ENCODE measurements around the gene RNF224.
"Not testable (repeated sequence)": the region's sequence is repeated elsewhere in the genome, so short reads cannot be mapped to it uniquely, and the experiment has no call there.

Gene RNF224

DNA sequence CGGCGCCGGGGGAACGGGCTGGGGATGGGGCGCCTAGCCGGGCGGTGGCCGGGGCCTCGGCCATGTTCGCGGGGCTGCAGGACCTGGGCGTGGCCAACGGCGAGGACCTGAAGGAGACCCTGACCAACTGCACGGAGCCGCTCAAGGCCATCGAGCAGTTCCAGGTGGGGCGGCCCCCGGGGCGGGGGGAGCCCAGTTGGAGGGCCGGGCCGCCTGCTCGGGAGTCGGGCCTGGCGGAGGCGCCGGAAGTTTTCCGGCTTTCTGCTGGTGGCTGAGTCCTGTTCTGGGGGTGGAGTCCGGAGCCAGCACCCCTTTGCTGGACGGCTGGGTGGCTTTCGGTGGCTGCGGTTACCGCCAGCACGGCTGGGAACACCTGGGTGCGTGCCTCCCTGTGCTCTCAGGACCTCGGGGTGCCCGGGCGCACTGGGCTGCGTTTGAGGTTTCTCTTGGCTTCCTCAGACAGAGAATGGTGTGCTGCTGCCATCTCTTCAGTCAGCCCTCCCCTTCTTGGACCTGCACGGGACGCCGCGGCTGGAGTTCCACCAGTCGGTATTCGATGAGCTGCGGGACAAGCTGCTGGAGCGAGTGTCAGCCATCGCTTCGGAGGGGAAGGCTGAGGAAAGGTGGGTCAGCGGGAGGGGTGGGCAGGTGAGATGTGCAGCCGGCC, 28.3 kb downstream of the RNF224 start:
- DNase-seq, result no peak

DNA sequence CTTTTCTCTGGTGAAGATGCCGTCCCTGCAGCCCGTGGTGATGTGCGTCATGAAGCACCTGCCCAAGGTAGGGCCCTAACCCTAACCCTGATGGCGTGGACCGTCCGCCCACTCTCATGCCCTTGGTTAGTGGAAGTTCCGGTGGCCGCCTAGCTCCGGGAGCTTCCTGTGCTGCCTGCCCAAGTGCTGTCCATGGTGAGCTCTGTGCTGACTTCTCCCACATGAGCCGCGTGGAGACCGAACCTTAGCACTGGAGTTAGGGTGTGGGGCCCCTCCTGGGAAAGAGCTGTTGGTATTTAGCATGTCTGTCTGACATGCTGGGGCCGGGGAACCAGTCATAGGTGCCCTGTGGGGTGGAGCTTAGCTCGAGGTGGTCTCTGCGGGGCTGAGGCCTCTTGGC, 29.1 kb downstream of the RNF224 start:
- no peak for DNase-seq

DNA sequence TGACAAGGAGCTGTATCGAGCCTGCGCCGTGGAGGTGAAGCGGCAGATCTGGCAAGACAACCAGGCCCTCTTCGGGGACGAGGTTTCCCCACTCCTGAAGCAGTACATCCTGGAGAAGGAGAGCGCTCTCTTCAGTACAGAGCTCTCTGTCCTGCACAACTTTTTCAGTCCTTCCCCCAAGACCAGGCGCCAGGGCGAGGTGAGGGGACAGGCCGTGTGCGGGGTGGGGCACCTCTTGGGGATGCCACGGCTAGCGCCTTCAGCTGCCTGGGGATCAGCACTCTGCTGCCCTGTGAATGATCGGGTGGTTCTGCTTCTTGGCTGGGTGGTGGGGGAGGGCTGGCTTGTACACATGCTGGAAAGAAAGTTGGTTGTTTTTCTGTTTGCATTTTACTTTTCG, 29.6 kb downstream of the RNF224 start:
- DNase-seq, result no peak

DNA sequence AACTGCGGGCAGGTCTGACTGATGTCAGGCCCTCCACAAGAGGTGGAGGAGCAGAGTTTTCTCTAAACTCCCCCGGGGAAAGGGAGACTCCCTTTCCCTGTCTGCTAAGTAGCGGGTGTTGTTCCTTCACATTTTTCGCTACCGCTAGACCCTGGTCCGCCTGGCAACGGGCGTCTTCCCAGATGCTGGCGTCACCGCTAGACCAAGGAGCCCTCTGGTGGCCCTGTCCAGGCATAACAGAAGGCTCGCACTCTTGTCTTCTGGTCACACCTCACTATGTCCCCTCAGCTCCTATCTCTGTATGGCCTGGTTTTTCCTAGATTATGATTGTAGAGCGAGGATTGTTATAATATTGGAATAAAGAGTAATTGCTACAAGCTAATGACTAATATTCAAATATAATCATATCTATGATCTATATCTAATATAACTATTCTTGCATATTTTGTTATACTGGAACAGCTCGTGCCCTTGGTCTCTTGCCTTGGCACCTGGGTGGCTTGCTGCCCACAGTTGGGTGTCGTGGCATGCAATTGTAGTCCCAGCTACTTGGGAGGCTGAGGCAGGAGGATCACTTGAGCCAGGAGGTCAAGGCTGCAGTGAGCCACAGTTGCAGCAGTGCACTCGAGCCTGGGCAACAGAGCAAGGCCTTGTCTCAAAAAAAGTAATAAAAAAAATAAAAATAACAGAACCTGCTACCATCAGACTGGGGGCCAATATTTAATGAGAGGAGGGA, 35.0 kb downstream of the RNF224 start:
- not testable (repeated sequence) for DNase-seq

DNA sequence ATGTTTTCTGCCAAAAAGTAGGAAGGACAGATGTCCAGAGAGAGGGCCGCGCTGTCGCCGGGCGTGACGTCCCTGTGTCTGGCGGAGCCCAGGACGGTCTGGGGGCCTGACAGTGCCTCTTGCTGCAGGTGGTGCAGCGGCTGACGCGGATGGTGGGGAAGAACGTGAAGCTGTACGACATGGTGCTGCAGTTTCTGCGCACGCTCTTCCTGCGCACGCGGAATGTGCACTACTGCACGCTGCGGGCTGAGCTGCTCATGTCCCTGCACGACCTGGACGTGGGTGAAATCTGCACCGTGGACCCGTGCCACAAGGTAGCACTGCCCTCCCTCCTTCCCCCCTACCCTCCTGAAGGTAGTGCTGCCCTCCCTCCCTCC, 35.6 kb downstream of the RNF224 start:
- DNase-seq, result no peak

DNA sequence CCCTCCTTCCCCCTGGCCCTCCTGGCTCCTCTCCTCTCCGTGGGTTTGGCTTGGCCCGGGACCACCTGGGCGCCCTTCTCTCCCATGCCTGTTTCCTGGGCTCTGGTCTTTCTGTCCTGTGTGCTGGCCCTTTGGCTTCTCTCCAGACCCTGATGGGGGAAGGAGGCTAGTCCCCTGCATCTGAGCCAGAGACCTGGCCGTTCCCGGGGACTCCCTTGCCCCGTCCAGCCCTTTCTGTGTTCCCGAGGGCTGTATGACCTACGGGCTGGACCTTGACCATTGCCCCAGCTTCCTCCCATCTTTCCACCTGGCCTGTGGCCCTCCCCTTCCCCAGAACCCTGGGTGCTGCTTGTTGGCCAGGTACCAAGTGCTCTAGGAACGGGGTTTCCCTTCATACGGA, 36.2 kb downstream of the RNF224 start:
- no peak for DNase-seq

DNA sequence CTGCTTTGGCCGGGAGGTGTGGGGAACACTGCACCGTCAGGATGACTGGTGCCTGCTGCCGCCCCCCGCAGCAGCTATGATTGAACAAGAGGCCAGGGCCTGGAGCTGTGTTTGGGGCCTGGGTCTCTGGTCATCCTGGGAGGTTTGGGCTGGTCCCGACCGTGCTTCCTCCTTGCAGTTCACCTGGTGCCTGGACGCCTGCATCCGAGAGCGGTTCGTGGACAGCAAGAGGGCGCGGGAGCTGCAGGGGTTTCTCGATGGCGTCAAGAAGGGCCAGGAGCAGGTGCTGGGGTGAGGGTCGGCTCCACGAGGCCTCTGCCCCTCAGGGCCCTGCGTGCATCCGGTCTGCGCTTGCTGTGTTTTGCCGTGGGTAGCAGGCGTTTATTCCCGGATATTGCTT, 36.8 kb downstream of the RNF224 start:
- no peak for DNase-seq

DNA sequence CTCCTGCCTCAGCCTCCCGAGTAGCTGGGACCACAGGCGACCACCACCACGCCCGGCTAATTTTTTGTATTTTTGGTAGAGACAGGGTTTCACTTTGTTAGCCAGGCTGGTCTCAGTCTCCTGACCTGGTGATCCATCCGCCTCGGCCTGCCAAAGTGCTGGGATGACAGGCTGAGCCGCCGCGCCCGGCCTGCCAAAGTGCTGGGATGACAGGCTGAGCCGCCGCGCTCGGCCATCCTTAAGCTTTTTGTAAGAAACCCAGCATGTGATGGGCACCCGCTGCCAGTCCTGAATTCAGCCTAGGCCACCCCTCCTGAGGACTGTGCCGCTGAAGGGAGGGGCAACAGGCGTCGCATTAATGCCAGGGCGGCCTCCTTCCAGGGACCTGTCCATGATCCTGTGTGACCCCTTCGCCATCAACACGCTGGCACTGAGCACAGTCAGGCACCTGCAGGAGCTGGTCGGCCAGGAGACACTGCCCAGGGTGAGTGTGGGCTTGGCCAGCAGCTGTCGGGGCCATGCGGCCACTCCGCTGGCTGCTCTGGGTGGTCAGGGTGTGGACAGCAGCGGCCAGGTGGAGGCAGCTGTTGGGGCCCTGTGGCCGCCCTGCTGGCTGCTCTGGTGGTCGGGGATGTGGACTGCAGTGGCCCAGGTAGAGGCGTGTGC, 38.3 kb downstream of the RNF224 start:
- no peak for DNase-seq

DNA sequence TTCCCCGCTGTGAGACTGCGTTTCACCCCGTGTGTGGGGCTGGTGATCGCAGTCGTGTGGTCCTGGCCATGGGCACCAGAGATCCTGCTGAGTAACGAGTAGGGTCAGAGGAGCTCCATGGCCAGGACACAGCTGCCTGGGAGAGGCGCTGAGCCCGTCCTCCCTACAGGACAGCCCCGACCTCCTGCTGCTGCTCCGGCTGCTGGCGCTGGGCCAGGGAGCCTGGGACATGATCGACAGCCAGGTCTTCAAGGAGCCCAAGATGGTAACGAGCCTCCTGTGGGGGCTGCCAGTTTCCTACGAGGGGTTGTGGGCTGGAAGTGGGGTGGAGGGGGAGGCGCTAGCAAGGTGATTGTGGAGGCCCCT, 38.8 kb downstream of the RNF224 start:
- no peak for DNase-seq

DNA sequence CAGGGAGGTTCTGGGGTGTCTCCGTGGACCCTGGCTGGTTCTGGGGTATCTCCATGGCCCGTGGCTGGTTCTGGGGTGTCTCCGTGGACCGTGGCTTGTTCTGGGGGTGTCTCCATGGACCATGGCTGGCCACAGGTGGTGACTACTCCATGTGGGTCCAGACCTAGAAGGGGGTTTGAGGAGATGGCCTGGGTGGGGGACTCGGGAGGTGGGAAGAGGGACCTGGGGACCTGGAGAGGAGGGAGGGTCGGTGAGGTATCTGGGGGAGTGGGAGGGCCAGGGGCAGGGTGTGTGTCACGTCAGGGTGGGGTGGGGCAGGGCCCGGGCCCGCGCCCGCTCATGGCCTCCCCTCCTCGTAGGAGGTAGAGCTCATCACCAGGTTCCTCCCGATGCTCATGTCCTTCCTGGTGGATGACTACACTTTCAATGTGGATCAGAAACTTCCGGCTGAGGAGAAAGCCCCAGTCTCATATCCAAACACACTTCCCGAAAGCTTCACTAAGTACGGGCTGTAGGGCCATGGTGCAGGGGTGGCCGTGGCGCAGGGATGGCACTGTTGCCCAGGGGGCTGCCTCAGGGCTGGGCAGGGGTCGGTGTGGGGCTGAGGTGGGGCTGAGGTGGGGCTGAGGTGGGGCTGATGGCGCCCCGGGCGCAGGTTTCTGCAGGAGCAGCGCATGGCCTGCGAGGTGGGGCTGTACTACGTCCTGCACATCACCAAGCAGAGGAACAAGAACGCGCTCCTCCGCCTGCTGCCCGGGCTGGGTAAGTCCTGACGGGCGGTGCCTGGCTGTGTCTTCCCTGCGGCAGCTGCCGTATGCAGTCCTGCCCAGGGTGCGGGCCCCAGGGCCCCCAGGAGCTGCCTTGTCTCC, 39.5 kb downstream of the RNF224 start:
- DNase-seq, result no peak

DNA sequence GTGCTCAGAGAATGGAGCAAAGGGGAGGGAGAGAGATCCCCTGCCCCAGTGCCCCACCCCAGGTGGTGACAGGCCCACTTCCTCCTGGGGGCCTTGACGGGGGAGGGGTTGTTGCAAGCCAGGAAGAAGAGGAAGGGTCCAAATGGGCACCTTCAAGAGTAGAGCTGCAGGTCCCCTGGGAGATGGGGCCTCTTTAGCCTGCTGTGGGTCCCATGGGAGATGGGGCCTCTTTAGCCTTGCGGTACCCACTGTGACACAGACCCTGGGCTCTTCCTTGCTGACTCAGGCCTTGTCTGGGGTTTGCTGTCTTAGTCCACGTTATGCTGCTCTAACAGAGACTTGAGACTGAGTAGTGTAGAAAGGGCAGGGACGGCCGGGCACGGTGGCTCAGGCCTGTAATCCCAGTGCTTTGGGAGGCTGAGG, 40.6 kb downstream of the RNF224 start:
- no peak for DNase-seq

DNA sequence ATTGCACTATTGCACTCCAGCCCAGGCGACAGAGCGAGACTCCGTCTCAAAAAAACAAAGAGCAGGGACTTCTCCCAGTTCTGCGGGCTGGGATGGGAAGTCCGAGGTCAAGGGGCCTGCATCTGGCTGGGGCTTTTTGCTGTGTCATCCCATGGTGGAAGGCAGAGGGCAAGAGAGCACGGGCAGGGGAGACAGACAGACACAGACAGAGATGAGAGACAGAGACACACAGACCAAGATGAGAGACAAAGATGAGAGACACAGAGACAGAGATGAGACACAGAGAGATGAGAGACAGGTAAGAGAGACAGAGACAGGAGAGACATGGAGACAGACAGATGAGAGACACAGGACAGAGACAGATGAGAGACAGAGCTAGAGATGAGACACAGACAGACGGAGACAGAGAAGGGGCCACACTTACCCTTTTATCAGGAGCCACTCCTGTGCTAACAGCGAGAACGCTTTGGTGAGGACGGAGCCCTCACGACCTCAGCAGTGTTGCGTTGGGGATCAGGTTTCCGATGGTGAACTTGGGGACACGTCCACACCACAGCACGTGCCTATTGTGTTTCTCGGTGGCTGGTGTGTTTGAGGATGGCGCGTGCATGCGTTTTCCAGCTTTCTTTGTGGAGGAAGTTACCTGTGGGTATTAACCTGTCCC, 41.4 kb downstream of the RNF224 start:
- DNase-seq, result no peak

DNA sequence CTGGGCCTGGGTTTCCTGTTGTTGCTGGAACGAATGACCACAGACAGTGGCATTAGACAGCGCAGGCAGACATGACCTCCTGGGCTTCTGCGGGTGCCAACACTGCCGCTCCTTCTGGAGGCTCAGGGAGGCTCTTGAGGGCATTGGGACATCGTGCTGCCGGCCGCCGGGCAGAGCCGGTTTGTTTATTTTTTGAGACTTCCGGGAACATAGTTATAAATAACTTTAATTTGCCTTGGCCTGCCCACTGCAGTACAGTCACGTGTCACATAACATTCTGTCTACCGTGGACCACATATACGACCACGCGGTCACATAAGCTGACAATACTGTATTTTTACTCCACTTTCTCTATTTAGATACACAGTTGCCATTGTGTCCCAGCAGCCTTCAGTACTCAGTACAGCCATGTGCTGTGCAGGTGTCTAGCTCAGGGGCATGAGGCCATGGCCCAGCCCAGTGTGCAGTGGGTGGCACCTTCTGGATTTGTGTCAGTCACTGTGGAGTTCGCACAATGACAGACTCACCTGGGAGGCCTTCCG, 42.0 kb downstream of the RNF224 start:
- no peak for DNase-seq

DNA sequence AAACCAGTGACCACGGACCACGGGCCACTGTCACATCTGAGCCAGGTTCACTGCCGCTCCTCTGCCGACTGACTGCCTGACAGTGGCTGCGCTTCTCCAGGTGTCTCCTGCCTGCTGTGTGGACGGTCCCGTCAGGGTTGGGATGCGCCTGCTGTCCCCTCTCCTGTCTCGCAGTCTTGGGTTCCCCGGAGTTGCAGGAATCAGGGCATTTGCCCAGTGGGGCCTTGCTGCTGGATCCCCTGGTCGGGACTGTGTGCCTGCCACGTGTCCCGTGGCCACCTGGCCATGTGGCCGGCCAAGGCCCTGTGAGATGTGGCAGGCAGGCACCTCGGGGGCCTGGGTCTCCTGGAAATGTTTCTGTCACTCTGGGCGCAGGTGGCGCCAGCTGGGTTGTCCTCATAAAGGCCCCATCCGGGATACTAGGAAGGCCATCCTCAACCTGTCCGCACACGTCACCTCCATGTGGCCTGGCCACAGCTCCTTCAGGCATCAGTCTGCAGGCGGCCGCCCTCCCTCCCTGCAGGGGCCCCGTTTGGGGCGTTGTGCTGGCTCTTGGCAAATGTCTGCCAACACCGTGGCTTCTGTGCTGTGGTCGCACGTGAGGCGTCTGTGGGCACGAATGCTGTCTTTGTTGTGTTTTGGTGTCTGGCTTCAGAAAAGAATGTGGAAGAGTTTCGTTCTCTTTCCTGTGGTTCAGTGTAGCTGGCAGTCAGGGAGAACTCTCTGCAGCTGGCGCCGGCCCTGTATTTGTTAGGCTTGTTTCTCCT, 43.8 kb downstream of the RNF224 start:
- DNase-seq, result no peak

DNA sequence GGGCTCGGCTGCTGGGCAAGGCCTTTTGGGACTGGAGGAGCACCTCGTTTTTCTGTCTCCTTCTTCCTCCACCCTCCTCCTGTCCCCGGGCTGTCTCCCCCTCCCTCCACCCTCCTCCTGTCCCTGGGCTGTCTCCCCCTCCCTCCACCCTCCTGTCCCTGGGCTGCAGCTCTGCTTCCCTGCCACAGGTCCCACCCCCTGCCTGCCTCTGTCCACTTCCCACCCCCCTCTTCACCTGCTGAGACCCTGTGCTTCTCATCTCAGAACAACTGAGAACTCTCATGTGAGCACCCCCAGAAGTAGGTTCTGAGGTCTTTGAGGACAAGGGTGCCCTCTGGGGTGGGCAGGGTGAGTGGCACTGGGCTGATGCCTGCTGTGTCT, 44.4 kb downstream of the RNF224 start:
- no peak for DNase-seq

DNA sequence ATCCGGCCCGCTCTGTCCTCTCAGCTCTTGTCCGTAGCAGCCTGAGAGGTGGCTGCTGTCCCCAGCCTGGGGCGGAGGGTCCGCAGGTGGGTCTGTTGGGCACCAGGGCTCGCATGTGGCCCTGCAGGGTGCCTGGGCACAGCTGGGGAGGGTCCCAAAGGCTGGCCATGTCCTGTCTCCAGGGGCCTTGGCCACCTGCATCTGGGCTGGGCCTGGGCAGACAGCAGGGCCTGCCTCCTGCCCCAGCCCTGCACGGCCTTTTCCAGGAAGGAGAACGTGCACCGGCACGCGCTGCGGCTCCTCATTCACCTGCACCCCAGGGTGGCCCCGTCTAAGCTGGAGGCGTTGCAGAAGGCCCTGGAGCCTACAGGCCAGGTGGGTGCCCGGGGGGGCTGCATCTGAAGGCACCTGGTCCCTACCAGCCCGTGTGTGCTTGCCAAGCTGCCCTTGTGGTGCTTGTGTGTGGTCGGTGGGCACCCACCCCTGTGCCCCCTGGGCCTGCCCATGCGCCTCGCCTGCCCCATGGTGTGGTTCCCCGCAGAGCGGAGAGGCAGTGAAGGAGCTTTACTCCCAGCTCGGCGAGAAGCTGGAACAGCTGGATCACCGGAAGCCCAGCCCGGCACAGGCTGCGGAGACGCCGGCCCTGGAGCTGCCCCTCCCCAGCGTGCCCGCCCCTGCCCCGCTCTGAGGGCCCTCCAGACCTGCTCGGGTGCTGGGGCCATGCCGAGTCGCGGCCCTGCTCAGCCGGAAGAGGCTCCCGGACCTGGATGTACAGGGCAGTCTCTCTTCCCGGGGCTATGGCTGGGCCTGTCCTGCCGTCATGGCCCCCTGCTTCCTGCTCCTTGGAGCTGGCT, 45.2 kb downstream of the RNF224 start:
- DNase-seq, result no peak

DNA sequence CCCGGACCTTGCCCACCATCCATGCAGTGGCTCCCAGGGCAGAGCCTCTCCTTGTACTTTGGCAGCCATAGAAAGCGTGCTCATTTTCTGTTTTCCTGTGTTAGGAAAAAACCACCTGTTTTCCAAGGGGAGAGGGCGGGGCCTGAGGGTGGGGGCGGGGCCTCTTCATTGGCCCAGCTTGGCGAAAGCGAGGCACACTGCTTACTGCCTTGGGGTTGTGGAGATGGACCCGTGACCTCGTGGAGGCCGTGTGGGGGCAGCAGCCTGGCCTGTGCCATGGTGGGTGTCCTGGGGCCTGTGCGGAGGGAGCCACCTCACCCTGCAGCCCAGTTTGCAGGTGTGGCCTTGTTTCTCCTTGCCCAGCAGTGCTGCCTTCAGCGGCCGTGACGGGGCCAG, 45.8 kb downstream of the RNF224 start:
- DNase-seq, result no peak

DNA sequence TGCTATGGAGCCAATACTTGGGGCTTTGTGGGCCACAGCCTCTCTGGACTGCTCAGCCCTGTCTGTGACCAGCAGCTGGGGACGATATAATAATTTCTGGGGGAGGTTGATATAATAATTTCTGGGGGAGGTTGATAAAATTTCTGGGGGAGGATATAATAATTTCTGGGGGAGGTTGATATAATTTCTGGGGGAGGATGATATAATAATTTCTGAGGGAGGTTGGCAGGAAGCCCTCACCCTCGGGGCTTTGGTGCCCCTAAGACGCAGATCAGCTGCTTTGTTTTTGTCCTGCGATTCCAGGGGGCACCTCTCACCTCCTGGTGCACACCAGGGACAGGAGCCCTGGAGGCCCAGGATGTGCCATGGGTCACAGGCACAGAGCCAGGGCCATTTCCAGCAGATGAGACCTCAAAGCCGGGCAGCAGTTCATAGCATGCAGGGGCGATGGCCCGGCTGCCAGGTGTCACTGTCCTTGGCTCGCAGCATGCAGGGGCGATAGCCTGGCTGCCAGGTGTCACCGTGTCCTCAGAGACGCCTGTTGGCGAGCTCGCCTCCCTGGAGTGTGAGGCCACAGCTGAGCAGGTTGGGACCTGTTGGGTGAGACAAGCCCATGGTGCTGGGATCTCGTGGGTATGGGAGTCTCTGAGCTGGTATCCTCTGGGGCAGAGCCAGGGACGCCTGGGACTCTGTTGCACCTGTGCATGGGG, 46.5 kb downstream of the RNF224 start:
- DNase-seq, result peak; percentile 78

DNA sequence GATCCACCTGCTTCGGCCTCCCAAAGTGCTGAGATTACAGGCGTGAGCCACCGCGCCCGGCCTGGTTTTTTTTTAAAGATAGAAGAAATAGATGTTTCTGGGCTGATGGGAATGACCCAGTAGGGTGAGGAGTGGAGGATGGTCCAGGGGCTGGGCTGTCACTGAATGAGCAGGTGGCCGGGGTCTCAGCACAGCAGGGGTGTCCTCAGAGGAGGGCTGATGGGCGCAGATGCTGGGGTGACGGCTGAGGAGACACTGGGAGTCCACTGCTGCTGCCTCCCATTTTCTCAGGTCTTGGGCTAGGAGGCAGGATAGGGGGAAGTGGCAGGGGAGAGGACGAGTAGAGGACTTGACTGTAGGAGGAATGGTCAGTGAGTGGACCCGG, 47.9 kb downstream of the RNF224 start:
- DNase-seq, result no peak

Measured in NCI-H1105 (cell line).